Effector memory CD8-positive, alpha-beta T cell (primary cell): ENCODE results near the gene MARF1.
"Not testable (repeated sequence)": the region's sequence is repeated elsewhere in the genome, so short reads cannot be mapped to it uniquely, and the experiment has no call there.

Source experiments
- ATAC-seq: fragments of 150-1000 bp; cut with Tn5 transposase; replicated peaks from 2 replicates; pipeline ENCODE4 v1.10.0; 2021; ENCODE audit warnings: mild to moderate bottlenecking, moderate library complexity
- DNase-seq, 3 experiments: peaks; one replicate each; pipeline ENCODE4 v3.0.0; 2021
- H3K27ac Mint-ChIP-seq, 2 donors: one replicate each; pipeline ENCODE4 v1.8.0; 2022; ENCODE audit warnings: mild to moderate bottlenecking in 2 of 2, mixed read lengths in 2 of 2, moderate library complexity in 2 of 2
- H3K27me3 Mint-ChIP-seq, 2 donors: one replicate each; pipeline ENCODE4 v1.8.0; 2022; ENCODE audit warnings: mixed read lengths in 2 of 2
- H3K36me3 Mint-ChIP-seq: one replicate; pipeline ENCODE4 v1.8.0; 2022; ENCODE audit warnings: mild to moderate bottlenecking, moderate library complexity, mixed read lengths; ENCODE audit not compliant: insufficient read depth
- H3K4me1 Mint-ChIP-seq, 2 donors: one replicate each; pipeline ENCODE4 v1.8.0; 2022; ENCODE audit warnings: low read depth in 2 of 2, mixed read lengths in 2 of 2
- H3K4me3 Mint-ChIP-seq, 2 donors: one replicate each; pipeline ENCODE4 v1.8.0; 2022; ENCODE audit warnings: mild to moderate bottlenecking in 2 of 2, mixed read lengths in 2 of 2, moderate library complexity in 2 of 2
- H3K9me3 Mint-ChIP-seq, 2 donors: one replicate each; pipeline ENCODE4 v1.8.0; 2022; ENCODE audit warnings: mixed read lengths in 2 of 2
- total RNA-seq, 9 experiments: gene quantifications; one replicate each; lab custom pipeline; 2026; lab: John Stamatoyannopoulos, UW

MARF1 gene
- total RNA-seq, result 52.8 to 218 (median 129) reads per million in 9 experiments

- DNase-seq, result peak; percentile 99 to 100 (median 99)
- Mint-ChIP-seq H3K4me1 (peaks cover 25 to 43% of the 10 kb centered on the region in 2 donors), H3K27ac (peak within 1 kb of the TSS; percentile 96 to 99)
Observed at GRCh38 chr16:15643048-15643945, at the start of gene MARF1. Gene MARF1 (minus strand): TSS chr16:15643154. CDS start chr16:15639233, 3,921 bp downstream.

GRCh38 chr16:15692508-15692907, 49.6 kb upstream of the MARF1 start:
- ATAC-seq, H3K4me1 Mint-ChIP-seq: not testable (repeated sequence)

More at GRCh38 chr16:15643048-15643945, at the start of gene MARF1:
- Mint-ChIP-seq H3K36me3 (peaks cover 35% of the 10 kb centered on the region), H3K4me3 (peak within 1 kb of the TSS; percentile 90 to 91), H3K9me3 (no peaks in the 10 kb centered on the region), H3K27me3 (no peaks in the 10 kb centered on the region)
- ATAC-seq, result peak; percentile 80

GRCh38 chr16:15691046-15691445, 48.1 kb upstream of the MARF1 start:
- Mint-ChIP-seq H3K4me3 (no peak overlapping the region), H3K36me3 (peaks cover 97% of the 10 kb centered on the region), H3K27ac (peak overlapping the region; percentile 74), H3K9me3 (no peaks in the 10 kb centered on the region), H3K4me1 (peaks cover 0 to 3% of the 10 kb centered on the region in 2 donors), H3K27me3 (no peaks in the 10 kb centered on the region)
- ATAC-seq (no peak), DNase-seq (no peak)

More at GRCh38 chr16:15692508-15692907, 49.6 kb upstream of the MARF1 start:
- Mint-ChIP-seq H3K27ac (peak overlapping the region in 1 of 2 donors; percentile 32), H3K36me3 (peaks cover 99% of the 10 kb centered on the region)
- not testable (repeated sequence) for H3K27me3 Mint-ChIP-seq, DNase-seq, H3K9me3 Mint-ChIP-seq, H3K4me3 Mint-ChIP-seq

GRCh38 chr16:15690296-15690695, 47.3 kb upstream of the MARF1 start:
- no peaks in the 10 kb centered on the region for H3K27me3 Mint-ChIP-seq
- ATAC-seq (no peak), DNase-seq (no peak)
- H3K9me3 Mint-ChIP-seq, result no peaks in the 10 kb centered on the region
- H3K4me1 Mint-ChIP-seq, result peaks cover 0 to 3% of the 10 kb centered on the region in 2 donors
- H3K4me3 Mint-ChIP-seq, result no peak overlapping the region
- peak overlapping the region in 1 of 2 donors; percentile 74 for H3K27ac Mint-ChIP-seq
- peaks cover 92% of the 10 kb centered on the region for H3K36me3 Mint-ChIP-seq

- Mint-ChIP-seq H3K9me3 (no peaks in the 10 kb centered on the region), H3K4me1 (peaks cover 0 to 6% of the 10 kb centered on the region in 2 donors), H3K27me3 (no peaks in the 10 kb centered on the region), H3K36me3 (peaks cover 92% of the 10 kb centered on the region), H3K27ac (no peak overlapping the region), H3K4me3 (no peak overlapping the region)
- no peak for DNase-seq
- ATAC-seq, result no peak
Observed at GRCh38 chr16:15689290-15689689, 46.3 kb upstream of the MARF1 start.

GRCh38 chr16:15686287-15686686, 43.3 kb upstream of the MARF1 start:
- Mint-ChIP-seq H3K27me3 (no peaks in the 10 kb centered on the region), H3K4me3 (no peak overlapping the region), H3K9me3 (no peaks in the 10 kb centered on the region), H3K36me3 (peaks cover 90% of the 10 kb centered on the region), H3K4me1 (peaks cover 2 to 6% of the 10 kb centered on the region in 2 donors), H3K27ac (peak overlapping the region in 1 of 2 donors; percentile 31)
- ATAC-seq (no peak), DNase-seq (no peak)

- peaks cover 81% of the 10 kb centered on the region for H3K36me3 Mint-ChIP-seq
- H3K27me3 Mint-ChIP-seq, result no peaks in the 10 kb centered on the region
- no peak overlapping the region for H3K4me3 Mint-ChIP-seq
- peaks cover 4 to 15% of the 10 kb centered on the region in 2 donors for H3K4me1 Mint-ChIP-seq
- H3K27ac Mint-ChIP-seq, result peak overlapping the region; percentile 29 to 58
- no peaks in the 10 kb centered on the region for H3K9me3 Mint-ChIP-seq
- ATAC-seq, result peak; percentile 69
- DNase-seq, result peak in 2 of 3 experiments; percentile 10 to 23
Observed at GRCh38 chr16:15682105-15682570, 39.2 kb upstream of the MARF1 start.

- Mint-ChIP-seq H3K36me3 (peaks cover 88% of the 10 kb centered on the region), H3K4me1 (peaks cover 26 to 31% of the 10 kb centered on the region in 2 donors), H3K27ac (peak overlapping the region; percentile 80 to 84)
Observed at GRCh38 chr16:15677447-15677846, 34.5 kb upstream of the MARF1 start.

GRCh38 chr16:15676506-15676905, 33.6 kb upstream of the MARF1 start:
- Mint-ChIP-seq H3K27ac (peak overlapping the region; percentile 84 to 93), H3K9me3 (no peaks in the 10 kb centered on the region), H3K36me3 (peaks cover 86% of the 10 kb centered on the region), H3K27me3 (no peaks in the 10 kb centered on the region), H3K4me1 (peaks cover 25 to 31% of the 10 kb centered on the region in 2 donors), H3K4me3 (no peak overlapping the region)
- DNase-seq (no peak), ATAC-seq (no peak)

More at GRCh38 chr16:15677447-15677846, 34.5 kb upstream of the MARF1 start:
- no peak overlapping the region for H3K4me3 Mint-ChIP-seq
- DNase-seq (no peak), ATAC-seq (no peak)
- no peaks in the 10 kb centered on the region for H3K27me3 Mint-ChIP-seq
- H3K9me3 Mint-ChIP-seq, result no peaks in the 10 kb centered on the region

GRCh38 chr16:15674571-15674970, 31.6 kb upstream of the MARF1 start:
- peak overlapping the region; percentile 84 to 93 for H3K27ac Mint-ChIP-seq
- H3K4me3 Mint-ChIP-seq, result peak overlapping the region in 1 of 2 donors; percentile 4
- H3K36me3 Mint-ChIP-seq, result peaks cover 84% of the 10 kb centered on the region
- no peaks in the 10 kb centered on the region for H3K9me3 Mint-ChIP-seq
- DNase-seq, result no peak
- no peak for ATAC-seq
- H3K4me1 Mint-ChIP-seq, result peaks cover 23% of the 10 kb centered on the region in 2 donors
- no peaks in the 10 kb centered on the region for H3K27me3 Mint-ChIP-seq

- H3K9me3 Mint-ChIP-seq, result no peaks in the 10 kb centered on the region
- H3K27me3 Mint-ChIP-seq, result no peaks in the 10 kb centered on the region
- H3K36me3 Mint-ChIP-seq, result peaks cover 86% of the 10 kb centered on the region
- ATAC-seq, result peak; percentile 97
- peaks cover 23% of the 10 kb centered on the region in 2 donors for H3K4me1 Mint-ChIP-seq
- H3K27ac Mint-ChIP-seq, result peak overlapping the region; percentile 84 to 93
- peak; percentile 36 to 61 (median 56) for DNase-seq
- peak overlapping the region; percentile 9 to 53 for H3K4me3 Mint-ChIP-seq
Observed at GRCh38 chr16:15672514-15673167, 29.7 kb upstream of the MARF1 start.

- H3K4me1 Mint-ChIP-seq, result peaks cover 23% of the 10 kb centered on the region in 2 donors
- H3K27me3 Mint-ChIP-seq, ATAC-seq, DNase-seq, H3K4me3 Mint-ChIP-seq, H3K9me3 Mint-ChIP-seq: not testable (repeated sequence)
- peak overlapping the region; percentile 84 to 93 for H3K27ac Mint-ChIP-seq
- H3K36me3 Mint-ChIP-seq, result peaks cover 90% of the 10 kb centered on the region
Observed at GRCh38 chr16:15672127-15672513, 29.2 kb upstream of the MARF1 start.

- ATAC-seq (no peak), DNase-seq (no peak)
- no peak overlapping the region for H3K4me3 Mint-ChIP-seq
- peaks cover 23% of the 10 kb centered on the region in 2 donors for H3K4me1 Mint-ChIP-seq
- H3K27ac Mint-ChIP-seq, result peak overlapping the region; percentile 84 to 93
- H3K9me3 Mint-ChIP-seq, result no peaks in the 10 kb centered on the region
- H3K27me3 Mint-ChIP-seq, result no peaks in the 10 kb centered on the region
- H3K36me3 Mint-ChIP-seq, result peaks cover 92% of the 10 kb centered on the region
Observed at GRCh38 chr16:15671530-15672117, 28.7 kb upstream of the MARF1 start.
